Measurements from ENCODE around the gene GNA12. TPM values are rescaled to one million over a fixed set of nuclear protein-coding genes. Genes with fewer than 3 reads are reported as not detected.

The GNA12 gene
- total RNA-seq, 3 donors from 2014 or later (not counting 1 experiment from before 2014, with no cell fraction given) = 12.6 to 20.2 (median 19.5) TPM

DNA sequence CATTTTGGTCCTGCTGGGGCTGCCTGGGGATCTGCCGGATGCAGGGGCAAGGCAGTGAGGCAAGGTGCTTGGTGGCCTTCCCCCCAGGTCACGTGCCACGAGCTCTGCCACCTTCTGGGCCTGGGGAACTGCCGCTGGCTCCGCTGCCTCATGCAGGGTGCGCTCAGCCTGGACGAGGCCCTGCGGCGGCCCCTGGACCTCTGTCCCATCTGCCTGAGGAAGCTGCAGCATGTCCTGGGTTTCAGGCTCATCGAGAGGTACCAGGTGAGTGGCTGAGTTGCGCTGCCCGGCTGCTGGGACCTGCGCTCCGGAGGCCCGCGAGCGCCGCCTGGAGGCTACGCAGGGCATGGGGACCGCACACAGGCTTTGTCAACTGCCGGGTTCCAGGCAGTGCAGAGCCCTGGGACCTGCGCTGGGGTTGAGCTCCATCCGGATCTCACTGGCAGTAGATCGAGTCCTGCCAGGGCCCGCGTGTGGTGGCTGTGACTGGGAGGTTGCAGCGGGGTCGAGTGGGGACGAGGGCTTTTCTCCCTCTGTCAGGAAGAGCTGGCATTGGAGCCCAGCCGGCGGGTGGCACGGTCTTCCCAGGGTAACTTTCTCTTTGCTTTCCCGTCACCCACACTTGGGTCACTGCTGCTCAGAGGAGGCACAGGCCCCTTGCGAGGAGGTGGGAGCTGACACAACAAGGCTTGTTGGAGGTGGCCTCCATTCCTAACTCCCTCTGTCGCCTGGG is 134.4 kb downstream of the GNA12 start:
- peak; percentile 92 for TF ChIP-seq CTCF (IDR thresholded peaks at IDR 0.05)
- peaks cover 36% of the 10 kb centered on the region for H3K4me1 ChIP-seq (ENCODE audit: control insufficient read depth, insufficient read depth, low read length)
- peaks cover 30% of the 10 kb centered on the region for H3K27me3 ChIP-seq (ENCODE audit: control insufficient read depth, insufficient read depth, low read length)
- Mint-ChIP-seq H3K4me1 (peaks cover 22 to 25% of the 10 kb centered on the region in 2 donors), H3K4me3 (peak overlapping the region; percentile 45), H3K36me3 (no peaks in the 10 kb centered on the region), H3K27ac (no peak overlapping the region), H3K27me3 (ENCODE audit: low read depth in 2 of 2) (peaks cover 51 to 73% of the 10 kb centered on the region in 2 donors), H3K9me3 (no peaks in the 10 kb centered on the region)
- H3K36me3 ChIP-seq (ENCODE audit: control insufficient read depth, insufficient read depth, low read length) = no peaks in the 10 kb centered on the region
- no peaks in the 10 kb centered on the region for H3K9me3 ChIP-seq (ENCODE audit: control insufficient read depth, insufficient read depth, low read length)
- peak overlapping the region; percentile 15 for H3K4me3 ChIP-seq (ENCODE audit: low read length)
- DNase-seq (peak; percentile 71 to 89), ATAC-seq (peak; percentile 79 to 87 (median 81))
- peak overlapping the region; percentile 54 for H3K27ac ChIP-seq (ENCODE audit: low read length)
- 28% methylated on average over 35 of the region's 35 CpGs for WGBS (ENCODE audit: insufficient coverage)
- intact Hi-C loops (cut with micrococcal nuclease) = loop anchor here (1.0 to 5.0 kb wide), 2 partner anchors 37 to 232 kb away; no protein-coding TSS in a partner anchor

GRCh38 chr7:2708547-2709310 is 135.4 kb downstream of the GNA12 start:
- no peak overlapping the region for H3K4me3 Mint-ChIP-seq
- H3K4me3 ChIP-seq (ENCODE audit: low read length) = no peak overlapping the region
- 82% methylated on average over 20 of the region's 20 CpGs for WGBS (ENCODE audit: insufficient coverage)

DNA sequence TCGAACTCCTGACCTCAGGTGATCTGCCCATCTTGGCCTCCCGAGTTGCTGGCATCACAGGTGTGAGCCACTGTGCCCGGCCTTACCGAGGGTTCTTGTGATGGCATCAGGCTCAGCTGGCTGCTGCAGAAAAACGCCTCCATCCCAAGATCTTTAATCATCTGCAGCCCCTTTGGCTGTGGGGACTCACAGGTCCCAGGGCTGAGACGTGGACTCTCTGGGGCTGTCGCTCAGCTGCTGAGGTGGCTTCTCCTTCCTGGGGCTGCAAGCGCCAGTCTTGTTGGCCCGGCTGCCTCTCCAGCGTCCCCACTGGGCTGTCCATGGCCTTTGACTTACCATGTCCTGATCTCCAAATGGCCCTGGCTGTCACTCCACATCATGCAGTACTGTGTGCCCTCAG is 136.1 kb downstream of the GNA12 start:
- Histone ChIP-seq H3K4me1 (ENCODE audit: control insufficient read depth, insufficient read depth, low read length) (peaks cover 33% of the 10 kb centered on the region), H3K27me3 (ENCODE audit: control insufficient read depth, insufficient read depth, low read length) (peaks cover 26% of the 10 kb centered on the region), H3K27ac (ENCODE audit: low read length) (no peak overlapping the region), H3K9me3 (ENCODE audit: control insufficient read depth, insufficient read depth, low read length) (no peaks in the 10 kb centered on the region), H3K4me3 (ENCODE audit: low read length) (no peak overlapping the region), H3K36me3 (ENCODE audit: control insufficient read depth, insufficient read depth, low read length) (no peaks in the 10 kb centered on the region)
- ATAC-seq (no peak), DNase-seq (no peak)
- Mint-ChIP-seq H3K4me3 (no peak overlapping the region), H3K36me3 (no peaks in the 10 kb centered on the region), H3K27ac (no peak overlapping the region), H3K27me3 (ENCODE audit: low read depth in 2 of 2) (peaks cover 47 to 64% of the 10 kb centered on the region in 2 donors), H3K9me3 (no peaks in the 10 kb centered on the region), H3K4me1 (peaks cover 19 to 22% of the 10 kb centered on the region in 2 donors)
- TF ChIP-seq CTCF (IDR thresholded peaks at IDR 0.05) = no peak
- WGBS (ENCODE audit: insufficient coverage) = 98% methylated on average over 10 of the region's 10 CpGs
- intact Hi-C loops (cut with micrococcal nuclease) = loop anchor here (5.0 kb wide), 1 partner anchor 36 kb away; no protein-coding TSS in a partner anchor

More at GRCh38 chr7:2708547-2709310, 135.4 kb downstream of the GNA12 start:
- DNase-seq (no peak), ATAC-seq (no peak)
- H3K27ac ChIP-seq (ENCODE audit: low read length) = no peak overlapping the region
- no peaks in the 10 kb centered on the region for H3K36me3 ChIP-seq (ENCODE audit: control insufficient read depth, insufficient read depth, low read length)
- no peaks in the 10 kb centered on the region for H3K9me3 ChIP-seq (ENCODE audit: control insufficient read depth, insufficient read depth, low read length)
- Mint-ChIP-seq H3K36me3 (no peaks in the 10 kb centered on the region), H3K27ac (no peak overlapping the region), H3K27me3 (ENCODE audit: low read depth in 2 of 2) (peaks cover 46 to 65% of the 10 kb centered on the region in 2 donors), H3K9me3 (no peaks in the 10 kb centered on the region), H3K4me1 (peaks cover 22% of the 10 kb centered on the region in 2 donors)
- intact Hi-C loops (cut with micrococcal nuclease) = loop anchor here (1.0 to 5.0 kb wide), 2 partner anchors 36 to 231 kb away; no protein-coding TSS in a partner anchor
- TF ChIP-seq CTCF (IDR thresholded peaks at IDR 0.05) = no peak
- peaks cover 30% of the 10 kb centered on the region for H3K27me3 ChIP-seq (ENCODE audit: control insufficient read depth, insufficient read depth, low read length)
- peaks cover 33% of the 10 kb centered on the region for H3K4me1 ChIP-seq (ENCODE audit: control insufficient read depth, insufficient read depth, low read length)

All from natural killer cell (primary cell).